HG03196 (cell line): Measurements from ENCODE around the gene SORBS1.

Source experiments
- ATAC-seq: cut with Tn5 transposase; IDR thresholded peaks from one replicate; pipeline ENCODE4 v1.9.1; 2021; ENCODE audit not compliant: unreplicated experiment

Gene SORBS1

DNA sequence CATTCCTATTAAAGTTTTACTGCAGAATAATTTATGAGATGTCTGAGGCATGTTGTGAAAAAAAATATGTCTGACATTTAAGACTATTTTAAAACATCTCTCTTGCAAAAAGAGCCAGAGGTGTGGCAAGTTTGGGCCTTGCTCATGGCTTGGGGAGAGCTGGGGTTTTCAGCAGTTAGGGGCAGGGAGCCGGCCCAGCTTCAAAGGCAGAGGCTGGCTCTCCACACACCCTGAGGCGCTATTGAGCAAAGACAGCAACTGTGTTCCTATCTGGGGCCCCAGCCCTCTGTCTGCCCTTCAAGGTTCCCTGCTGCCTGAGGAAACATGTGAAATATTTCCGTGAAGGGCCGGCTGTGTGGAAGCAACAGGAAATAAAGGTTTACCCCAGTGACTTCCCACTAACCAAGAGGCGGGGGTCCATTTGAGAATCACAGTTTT is 94.0 kb downstream of the SORBS1 start:
- ATAC-seq = no peak

GRCh38 chr10:95466436-95466835 is 94.7 kb downstream of the SORBS1 start:
- ATAC-seq = no peak

- no peak for ATAC-seq
Measured at GRCh38 chr10:95464280-95464679, 96.9 kb downstream of the SORBS1 start.

DNA sequence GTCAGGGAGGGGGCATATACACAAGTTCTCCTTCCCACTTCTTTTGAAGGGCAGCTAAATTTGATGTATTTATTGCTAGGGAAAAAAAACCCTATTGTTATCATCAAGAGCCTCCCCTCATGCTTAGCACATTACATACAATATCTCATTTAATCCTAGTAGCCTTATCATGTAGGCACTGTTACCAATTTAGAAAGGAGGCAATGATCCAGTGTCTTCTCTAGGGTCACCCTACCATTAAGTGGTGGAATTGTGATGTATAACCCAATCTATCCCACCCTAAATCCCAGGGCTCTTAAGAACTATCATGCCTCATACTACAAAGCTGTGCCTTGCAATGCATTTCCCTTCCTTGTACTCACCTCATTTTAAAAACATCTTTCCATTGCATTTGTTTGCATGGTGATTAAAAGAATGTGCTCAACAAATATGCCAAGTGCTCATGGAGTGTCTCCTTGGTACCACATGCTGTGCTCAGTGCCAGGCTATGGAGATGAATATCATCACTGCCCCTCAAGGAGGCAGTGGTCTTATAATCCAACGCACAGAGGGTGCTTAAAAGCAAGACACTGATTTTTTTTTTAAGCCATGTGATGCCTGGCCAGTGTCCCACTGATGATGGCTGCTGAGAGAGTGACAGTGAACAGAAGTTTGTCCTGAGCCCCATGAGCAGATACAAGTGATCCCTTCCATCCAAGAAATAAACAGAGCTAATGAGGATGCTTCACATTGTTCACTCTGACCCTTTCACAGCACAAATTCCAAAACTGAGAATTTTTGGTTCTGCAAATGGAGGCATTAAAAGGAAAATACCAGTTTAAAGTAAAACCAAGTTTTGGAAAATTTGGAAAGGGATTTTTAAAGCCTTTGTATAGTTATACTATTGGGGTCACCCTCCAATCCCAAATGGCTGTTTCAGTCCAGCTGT is 98.2 kb downstream of the SORBS1 start:
- no peak for ATAC-seq

- ATAC-seq = no peak
Measured at GRCh38 chr10:95461611-95462010, 99.6 kb downstream of the SORBS1 start.

GRCh38 chr10:95459446-95460045 is 101.6 kb downstream of the SORBS1 start:
- no peak for ATAC-seq

- ATAC-seq = no peak
Measured at GRCh38 chr10:95458871-95459270, 102.3 kb downstream of the SORBS1 start.

DNA sequence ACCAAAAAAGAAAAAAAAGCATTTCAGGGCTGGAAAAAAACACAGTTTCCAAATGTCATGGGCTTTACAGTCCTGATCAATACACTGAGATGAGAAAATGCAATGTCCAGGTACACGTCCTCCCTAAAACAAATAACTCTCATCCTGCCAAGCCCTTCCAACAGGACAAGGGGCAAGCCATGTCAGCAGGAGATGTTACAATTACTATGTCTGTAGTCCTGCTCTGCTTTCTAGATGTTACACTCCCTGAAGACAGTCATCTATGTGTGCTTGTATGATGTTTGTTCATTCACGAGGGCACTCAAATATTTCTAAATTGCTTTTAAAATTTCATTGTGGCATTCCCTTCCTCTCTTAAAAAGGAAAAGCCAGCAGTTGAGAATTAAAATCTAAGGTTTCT is 103.2 kb downstream of the SORBS1 start:
- no peak for ATAC-seq

DNA sequence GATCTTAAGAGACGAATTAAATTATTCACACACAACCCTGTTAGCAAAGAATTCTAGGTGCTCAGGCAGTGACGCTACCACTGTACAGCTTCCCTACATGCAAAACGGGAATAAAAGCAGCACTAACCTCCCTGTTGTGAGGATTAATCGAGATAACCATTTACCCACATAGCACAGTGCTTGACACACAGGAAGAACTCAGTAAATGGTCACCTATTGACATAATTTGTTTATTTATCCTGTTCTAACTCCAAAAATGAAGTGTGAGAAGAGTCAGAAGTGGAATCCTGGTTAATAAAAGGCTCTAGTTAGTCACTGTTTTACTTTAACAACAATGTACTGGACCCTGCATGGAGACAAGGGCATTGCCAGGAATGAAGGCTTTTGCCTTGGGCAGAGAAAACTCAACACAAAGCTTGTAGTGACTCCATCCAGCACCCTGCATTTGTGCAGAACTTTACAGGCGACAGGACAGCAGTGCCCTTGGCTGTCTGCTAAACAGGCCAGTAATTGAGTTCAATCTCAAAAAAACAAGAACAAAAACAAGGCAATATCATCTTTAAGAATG is 103.8 kb downstream of the SORBS1 start:
- ATAC-seq = no peak

DNA sequence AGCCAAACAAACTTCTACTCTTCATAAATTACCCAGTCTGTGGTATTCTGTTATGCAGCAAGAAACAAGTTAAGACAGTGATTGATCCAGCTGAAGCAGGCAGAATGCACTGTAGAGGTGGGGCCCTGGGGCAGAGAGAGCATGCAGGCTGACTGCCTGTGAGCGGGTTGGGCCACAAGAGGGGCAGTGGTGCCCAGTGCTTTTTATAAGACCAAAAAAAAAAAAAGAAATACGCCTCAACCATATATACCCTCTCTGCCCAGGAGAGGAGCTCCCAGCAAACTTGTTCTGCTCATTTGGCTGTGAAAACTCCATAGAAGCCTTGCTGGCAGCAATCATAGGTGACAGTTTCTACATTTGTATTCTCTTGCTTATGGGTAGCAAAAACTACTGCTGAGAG is 104.7 kb downstream of the SORBS1 start:
- no peak for ATAC-seq

DNA sequence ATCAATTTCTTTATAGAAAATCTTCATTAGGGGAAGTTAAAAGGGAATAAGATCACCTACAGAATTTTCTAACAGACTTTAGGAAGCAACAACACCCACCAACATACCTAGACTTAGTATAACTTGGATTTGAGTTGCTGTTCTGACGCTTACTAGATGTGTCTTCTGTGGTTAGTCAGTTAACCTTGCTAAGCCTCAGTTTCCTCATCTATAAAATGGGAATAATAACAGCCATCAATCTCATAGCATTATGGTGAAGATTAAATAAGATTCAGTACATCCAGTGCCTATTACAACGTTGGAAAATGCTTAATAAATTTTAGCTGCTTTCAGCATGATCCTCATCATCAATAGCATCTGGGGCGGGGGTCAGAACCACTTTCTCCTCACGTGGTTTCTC is 106.2 kb downstream of the SORBS1 start:
- no peak for ATAC-seq

- no peak for ATAC-seq
Measured at GRCh38 chr10:95454356-95454755, 106.8 kb downstream of the SORBS1 start.

- no peak for ATAC-seq
Measured at GRCh38 chr10:95451568-95452524, 109.3 kb downstream of the SORBS1 start.

DNA sequence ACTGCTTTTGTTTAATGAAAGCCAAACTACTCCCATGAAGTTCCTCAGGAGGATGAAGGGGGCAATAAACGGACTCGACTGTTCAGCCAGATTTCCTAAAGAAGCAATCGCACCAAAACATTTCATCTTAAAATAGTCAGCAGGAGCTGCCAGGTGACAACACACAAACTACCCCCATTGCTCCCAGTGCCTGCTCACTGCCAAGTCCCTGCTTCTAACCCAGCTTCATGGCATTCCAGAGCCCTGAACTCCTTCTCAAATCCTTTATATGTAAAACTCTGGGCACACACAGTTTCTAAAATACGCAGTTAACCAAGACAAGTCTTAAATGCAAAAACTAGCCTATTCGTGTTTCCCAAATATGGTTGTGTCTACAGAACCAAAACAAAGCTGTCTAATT is 110.0 kb downstream of the SORBS1 start:
- no peak for ATAC-seq

DNA sequence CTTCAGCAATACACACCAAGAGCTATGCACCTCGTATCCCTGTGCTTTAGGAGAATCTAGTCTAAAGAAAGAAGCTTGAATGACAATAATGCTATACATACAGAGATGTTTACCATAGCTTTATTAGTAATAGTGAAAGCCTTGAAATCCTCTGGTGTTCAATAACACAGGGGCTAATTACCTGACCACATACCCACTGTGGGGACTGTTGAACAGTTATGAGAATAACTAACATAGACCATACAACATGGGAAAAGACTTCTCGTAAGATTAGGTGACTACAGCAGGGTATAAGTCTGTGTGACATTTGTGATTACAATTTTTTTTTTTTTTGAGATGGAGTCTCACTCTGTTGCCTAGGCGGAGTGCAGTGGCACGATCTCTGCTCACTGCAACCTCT is 111.0 kb downstream of the SORBS1 start:
- ATAC-seq = no peak

DNA sequence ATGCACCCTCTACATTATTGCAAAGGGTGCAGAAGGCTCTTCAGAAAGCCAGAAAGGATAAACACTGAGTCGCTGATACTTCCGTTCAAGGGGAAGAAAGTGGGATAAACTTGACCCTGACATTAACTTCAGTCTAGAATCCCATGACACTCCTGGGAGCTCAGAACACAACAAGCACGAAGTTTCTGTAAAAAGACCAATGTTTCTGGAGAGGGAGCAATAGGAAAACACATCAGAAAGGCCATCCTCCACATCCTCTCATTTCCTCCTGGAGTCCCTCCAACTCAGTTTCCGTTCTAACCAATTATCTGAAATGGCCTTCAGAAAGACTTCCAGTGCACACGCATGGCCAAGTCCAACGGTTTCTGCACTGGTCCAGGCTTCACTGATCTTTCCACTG is 113.5 kb downstream of the SORBS1 start:
- no peak for ATAC-seq

DNA sequence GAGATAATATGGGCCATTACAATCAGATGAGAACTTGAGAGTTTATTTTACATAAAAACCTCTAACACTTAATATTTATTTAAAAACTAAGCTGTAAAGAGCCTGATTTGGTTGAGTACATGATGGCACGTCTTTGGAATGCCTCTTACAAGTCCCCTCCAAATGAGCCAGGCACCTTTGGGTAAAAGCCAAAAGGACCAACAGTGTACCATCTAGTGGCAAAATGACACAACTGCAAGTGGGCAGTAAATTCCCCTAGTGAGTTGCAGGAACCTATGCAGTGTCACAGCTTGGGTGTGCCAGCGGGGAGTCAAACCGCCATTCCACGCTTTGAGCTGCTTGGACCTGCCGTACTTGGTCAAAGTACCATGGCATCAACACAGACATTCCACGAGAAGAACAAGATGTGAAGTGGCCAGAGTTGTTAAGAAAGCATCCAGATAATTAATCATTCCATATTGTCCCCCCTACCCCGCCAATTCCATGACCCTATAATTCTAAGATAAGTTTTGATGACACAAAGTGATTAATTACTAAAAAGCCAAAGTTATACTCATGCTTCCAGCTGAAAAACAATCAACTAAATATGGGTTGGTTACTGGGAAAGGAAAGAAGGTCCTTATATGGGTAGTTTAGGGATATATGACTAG is 115.2 kb downstream of the SORBS1 start:
- peak; percentile 46 for ATAC-seq

DNA sequence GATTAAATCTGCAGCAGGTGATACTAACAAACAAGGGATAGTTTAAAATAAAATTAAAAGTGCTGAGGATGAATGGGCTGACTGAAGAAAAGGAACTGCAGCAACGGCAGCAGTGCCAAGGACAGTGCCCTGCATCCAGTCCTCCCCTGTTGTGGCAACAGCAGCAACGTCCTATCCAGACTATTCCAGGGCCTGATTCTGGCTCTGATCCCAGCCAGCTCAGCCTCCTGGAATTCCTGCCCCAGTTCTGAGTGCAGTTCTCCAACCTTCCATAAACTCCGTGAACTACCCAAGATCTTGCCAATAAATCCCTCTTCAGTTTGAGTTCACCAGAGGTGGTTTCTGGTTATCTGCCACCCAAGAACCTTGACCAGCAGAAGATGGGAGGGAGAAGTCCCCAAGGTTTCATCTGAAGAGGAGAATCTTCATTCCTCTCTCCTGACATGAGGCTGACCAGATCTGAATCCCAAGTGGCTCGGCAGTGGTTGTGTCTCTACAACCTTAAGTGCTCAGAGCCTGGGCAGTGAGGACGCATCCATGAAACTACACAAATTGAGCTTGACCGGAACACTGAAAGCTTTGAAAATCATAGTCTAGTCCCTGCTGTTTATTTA is 115.8 kb downstream of the SORBS1 start:
- no peak for ATAC-seq

GRCh38 chr10:95444792-95445191 is 116.4 kb downstream of the SORBS1 start:
- no peak for ATAC-seq

DNA sequence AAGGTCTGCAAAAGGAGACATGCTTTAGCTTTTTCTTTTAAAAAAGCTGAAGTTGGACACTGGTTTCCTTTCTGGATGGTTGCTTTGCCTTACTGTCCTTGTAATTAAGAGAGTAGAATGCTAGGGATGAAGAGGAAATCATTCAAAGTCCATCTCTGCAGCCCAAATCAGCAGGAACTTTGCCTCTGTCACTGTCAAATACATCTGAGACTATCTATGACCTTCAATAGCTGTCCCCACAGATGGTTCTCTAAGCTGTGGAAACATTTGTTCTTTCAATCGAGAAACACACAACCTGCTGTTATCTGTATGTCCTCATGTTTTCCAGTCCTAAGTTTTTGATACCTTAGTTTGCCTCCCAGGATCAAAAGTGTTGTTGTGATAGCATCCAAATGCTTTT is 117.5 kb downstream of the SORBS1 start:
- ATAC-seq = no peak
